Measurements from ENCODE around the gene CTPS2. TPM values are rescaled to one million over a fixed set of nuclear protein-coding genes. Genes with fewer than 3 reads are reported as not detected.
"Not testable (repeated sequence)": the region's sequence is repeated elsewhere in the genome, so short reads cannot be mapped to it uniquely, and the experiment has no call there.

Gene CTPS2
- total RNA-seq, 4 donors from 2014 or later, result 8.7 to 24.9 (median 12.0) TPM

DNA sequence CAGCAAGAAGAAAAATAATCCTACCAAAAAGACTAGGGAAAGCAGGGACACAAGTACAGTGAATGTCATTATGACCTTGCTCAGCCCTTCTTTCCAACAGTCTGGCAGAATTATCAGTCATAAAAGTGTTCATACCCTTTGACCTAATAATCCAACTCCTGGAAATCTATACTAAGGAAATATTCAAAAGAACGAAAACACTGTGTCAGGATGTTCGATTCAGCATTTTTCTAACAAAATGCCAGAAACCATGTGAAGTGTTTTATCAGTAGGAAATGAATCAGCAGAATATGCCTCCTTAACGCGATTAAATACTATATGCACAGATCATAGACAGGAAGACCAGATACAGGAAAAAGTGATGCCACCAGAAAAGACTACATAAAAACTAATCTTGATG is 78.7 kb downstream of the CTPS2 start:
- WGBS, result 70% methylated on average over 4 of the region's 4 CpGs
- Histone ChIP-seq H3K4me1 (no peaks in the 10 kb centered on the region), H3K4me3 (no peak overlapping the region)

DNA sequence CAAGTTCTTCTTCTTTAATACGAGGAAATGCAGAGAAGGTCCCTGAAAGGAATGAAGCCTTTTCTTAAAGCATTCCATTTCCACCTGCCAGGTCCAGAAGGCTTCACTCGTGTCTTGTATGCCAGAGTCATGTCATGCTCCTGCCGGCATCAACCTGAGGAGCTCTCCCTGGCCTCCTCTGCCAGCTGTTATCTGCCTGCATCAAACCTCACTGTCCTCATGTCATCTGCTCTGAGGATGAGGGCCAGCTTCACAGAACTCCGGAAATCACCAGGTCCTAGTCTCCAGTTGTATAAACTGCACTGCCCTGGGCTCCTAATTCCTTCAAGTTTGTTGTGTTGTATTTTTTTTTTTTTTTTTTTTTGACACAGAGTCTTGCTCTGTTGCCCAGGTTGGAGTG is 82.6 kb downstream of the CTPS2 start:
- WGBS, result 95% methylated on average over 4 of the region's 4 CpGs
- H3K27ac ChIP-seq, result no peak overlapping the region
- DNase-seq (ENCODE audit: low spot score in 2 of 2), result no peak
- no peaks in the 10 kb centered on the region for H3K36me3 ChIP-seq
- no peak overlapping the region for H3K4me3 ChIP-seq
- no peaks in the 10 kb centered on the region for H3K9me3 ChIP-seq
- no peaks in the 10 kb centered on the region for H3K27me3 ChIP-seq
- H3K4me1 ChIP-seq, result no peaks in the 10 kb centered on the region
- no peak for TF ChIP-seq POLR2AphosphoS5 (IDR thresholded peaks at IDR 0.05)
- TF ChIP-seq EP300 (IDR thresholded peaks at IDR 0.05), result no peak
- TF ChIP-seq POLR2A (IDR thresholded peaks at IDR 0.05), result no peak
- TF ChIP-seq, protein P1, sequence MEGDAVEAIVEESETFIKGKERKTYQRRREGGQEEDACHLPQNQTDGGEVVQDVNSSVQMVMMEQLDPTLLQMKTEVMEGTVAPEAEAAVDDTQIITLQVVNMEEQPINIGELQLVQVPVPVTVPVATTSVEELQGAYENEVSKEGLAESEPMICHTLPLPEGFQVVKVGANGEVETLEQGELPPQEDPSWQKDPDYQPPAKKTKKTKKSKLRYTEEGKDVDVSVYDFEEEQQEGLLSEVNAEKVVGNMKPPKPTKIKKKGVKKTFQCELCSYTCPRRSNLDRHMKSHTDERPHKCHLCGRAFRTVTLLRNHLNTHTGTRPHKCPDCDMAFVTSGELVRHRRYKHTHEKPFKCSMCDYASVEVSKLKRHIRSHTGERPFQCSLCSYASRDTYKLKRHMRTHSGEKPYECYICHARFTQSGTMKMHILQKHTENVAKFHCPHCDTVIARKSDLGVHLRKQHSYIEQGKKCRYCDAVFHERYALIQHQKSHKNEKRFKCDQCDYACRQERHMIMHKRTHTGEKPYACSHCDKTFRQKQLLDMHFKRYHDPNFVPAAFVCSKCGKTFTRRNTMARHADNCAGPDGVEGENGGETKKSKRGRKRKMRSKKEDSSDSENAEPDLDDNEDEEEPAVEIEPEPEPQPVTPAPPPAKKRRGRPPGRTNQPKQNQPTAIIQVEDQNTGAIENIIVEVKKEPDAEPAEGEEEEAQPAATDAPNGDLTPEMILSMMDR (IDR thresholded peaks at IDR 0.05), result no peak

More for the DNA sequence above, 78.7 kb downstream of the CTPS2 start:
- no peaks in the 10 kb centered on the region for H3K27me3 ChIP-seq
- DNase-seq (ENCODE audit: low spot score in 2 of 2), result no peak
- H3K36me3 ChIP-seq, result no peaks in the 10 kb centered on the region
- H3K9me3 ChIP-seq, result no peaks in the 10 kb centered on the region
- TF ChIP-seq, protein P1 (IDR thresholded peaks at IDR 0.05), result no peak
- TF ChIP-seq EP300 (IDR thresholded peaks at IDR 0.05) (no peak), POLR2A (IDR thresholded peaks at IDR 0.05) (no peak), POLR2AphosphoS5 (IDR thresholded peaks at IDR 0.05) (no peak)
- H3K27ac ChIP-seq, result no peak overlapping the region

DNA sequence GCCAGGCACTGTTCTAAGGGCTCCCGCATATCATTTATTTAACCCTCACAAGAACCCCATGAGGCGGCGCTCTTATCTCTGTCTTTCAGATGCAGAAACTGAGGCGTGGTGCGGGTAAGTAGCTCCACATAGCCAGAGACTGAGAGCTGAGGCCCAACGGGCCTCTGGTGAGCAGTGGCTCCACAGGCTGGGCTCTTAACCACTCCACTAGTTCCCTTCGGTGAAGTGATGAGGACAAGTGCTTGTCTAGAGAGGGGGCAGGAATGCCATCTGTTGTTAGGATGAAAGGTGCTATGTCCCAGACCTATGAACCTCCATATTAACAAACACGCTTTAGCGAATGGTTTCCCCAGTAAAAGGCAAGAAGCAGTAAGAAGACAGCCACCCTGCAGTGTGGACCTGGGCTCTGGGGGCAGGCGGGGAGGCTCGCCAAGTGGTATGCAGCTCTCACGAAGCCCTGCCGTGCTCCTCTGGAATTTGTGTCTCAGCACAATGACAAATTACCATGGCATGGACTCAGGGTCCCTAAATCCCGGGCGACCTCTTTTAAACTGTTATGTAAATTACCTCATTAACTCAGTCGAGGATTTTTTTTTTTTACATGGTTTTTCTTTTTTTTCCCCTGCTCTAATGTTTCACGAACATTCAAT is 83.4 kb downstream of the CTPS2 start:
- no peak overlapping the region for H3K27ac ChIP-seq
- TF ChIP-seq POLR2AphosphoS5 (IDR thresholded peaks at IDR 0.05) (no peak), EP300 (IDR thresholded peaks at IDR 0.05) (no peak), POLR2A (IDR thresholded peaks at IDR 0.05) (no peak)
- TF ChIP-seq, protein P1 (IDR thresholded peaks at IDR 0.05), result no peak
- H3K4me1 ChIP-seq, result no peaks in the 10 kb centered on the region
- H3K27me3 ChIP-seq, result no peaks in the 10 kb centered on the region
- DNase-seq (ENCODE audit: low spot score in 2 of 2), result no peak
- no peaks in the 10 kb centered on the region for H3K9me3 ChIP-seq
- no peaks in the 10 kb centered on the region for H3K36me3 ChIP-seq
- H3K4me3 ChIP-seq, result no peak overlapping the region
- 70% methylated on average over 17 of the region's 17 CpGs for WGBS

DNA sequence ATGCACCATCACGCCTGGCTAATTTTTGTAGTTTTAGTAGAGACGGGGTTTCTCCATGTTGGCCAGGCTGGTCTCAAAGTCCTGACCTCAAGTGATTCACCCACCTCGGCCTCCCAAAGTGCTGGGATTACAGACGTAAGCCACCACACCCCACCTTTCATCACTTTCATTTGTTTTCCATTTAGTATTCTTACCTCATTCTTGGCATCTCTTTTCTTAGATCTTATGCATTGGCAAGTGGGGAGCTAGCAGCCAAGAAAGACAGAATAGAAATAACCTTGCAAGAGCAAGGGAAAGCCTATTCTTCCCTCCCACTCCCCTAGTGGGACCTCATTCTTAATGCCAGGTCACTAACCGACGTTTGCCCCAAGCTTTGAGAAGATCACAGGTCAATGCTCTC is 84.0 kb downstream of the CTPS2 start:
- not testable (repeated sequence) for H3K36me3 ChIP-seq; H3K27ac ChIP-seq; H3K27me3 ChIP-seq; H3K4me3 ChIP-seq; H3K4me1 ChIP-seq; H3K9me3 ChIP-seq; DNase-seq (ENCODE audit: low spot score in 2 of 2)
- WGBS, result 75% methylated on average over 6 of the region's 6 CpGs

DNA sequence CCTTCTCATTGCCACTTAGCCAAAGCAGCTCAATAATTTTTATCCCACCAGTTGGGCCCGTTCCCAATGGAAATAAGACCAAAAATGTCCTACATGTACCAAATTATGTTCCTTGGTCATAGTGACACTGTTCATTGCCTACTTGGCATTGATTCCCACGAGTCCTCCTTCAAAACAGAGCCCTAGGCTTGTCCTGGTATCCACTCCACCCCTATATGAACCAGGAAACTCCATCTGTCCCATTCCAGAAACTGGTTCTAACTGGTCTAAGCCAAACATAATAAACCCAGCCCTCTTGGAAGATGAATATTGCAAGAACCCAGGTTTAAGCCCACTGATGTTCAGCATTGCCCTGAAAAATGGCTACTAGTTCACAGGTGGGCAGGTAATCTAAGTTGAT is 93.4 kb downstream of the CTPS2 start:
- H3K36me3 ChIP-seq, result no peaks in the 10 kb centered on the region
- no peak overlapping the region for H3K27ac ChIP-seq
- no peaks in the 10 kb centered on the region for H3K4me1 ChIP-seq
- H3K9me3 ChIP-seq, result no peaks in the 10 kb centered on the region
- no peak overlapping the region for H3K4me3 ChIP-seq
- no peak for TF ChIP-seq POLR2AphosphoS5 (IDR thresholded peaks at IDR 0.05)
- TF ChIP-seq EP300 (IDR thresholded peaks at IDR 0.05), result no peak
- TF ChIP-seq POLR2A (IDR thresholded peaks at IDR 0.05), result no peak
- TF ChIP-seq, protein P1 (IDR thresholded peaks at IDR 0.05), result no peak
- no peaks in the 10 kb centered on the region for H3K27me3 ChIP-seq
- no peak for DNase-seq (ENCODE audit: low spot score in 2 of 2)
- 82% methylated on average over 2 of the region's 2 CpGs for WGBS

DNA sequence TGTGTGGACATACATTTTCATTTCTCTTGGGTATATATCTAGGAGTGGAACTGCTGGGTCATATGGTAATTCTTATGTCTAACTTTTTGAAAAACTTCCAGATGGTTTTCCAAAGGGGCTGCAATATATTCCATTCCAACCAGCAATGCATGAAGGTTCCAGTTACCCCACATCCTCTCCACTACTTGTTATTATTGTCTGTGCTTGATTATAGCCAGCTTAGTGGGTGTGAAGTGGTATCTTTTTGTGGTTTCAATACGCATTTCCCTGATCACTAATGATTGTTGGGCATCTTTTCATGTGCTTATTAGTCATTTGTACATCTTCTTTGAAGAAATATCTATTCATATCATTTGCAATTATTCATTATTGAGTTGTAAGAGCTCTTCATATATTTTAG is 94.0 kb downstream of the CTPS2 start:
- Histone ChIP-seq H3K27ac (no peak overlapping the region), H3K36me3 (no peaks in the 10 kb centered on the region), H3K4me3 (no peak overlapping the region), H3K9me3 (no peaks in the 10 kb centered on the region), H3K27me3 (no peaks in the 10 kb centered on the region), H3K4me1 (no peaks in the 10 kb centered on the region)
- TF ChIP-seq EP300 (IDR thresholded peaks at IDR 0.05) (no peak), POLR2AphosphoS5 (IDR thresholded peaks at IDR 0.05) (no peak), POLR2A (IDR thresholded peaks at IDR 0.05) (no peak)
- TF ChIP-seq, protein P1 (IDR thresholded peaks at IDR 0.05), result no peak
- 83% methylated on average over 1 of the region's 1 CpG for WGBS
- no peak for DNase-seq (ENCODE audit: low spot score in 2 of 2)
